OCI-LY3 (cell line): ENCODE measurements around the gene RPL6.
"Not testable (repeated sequence)": the region's sequence is repeated elsewhere in the genome, so short reads cannot be mapped to it uniquely, and the experiment has no call there.

Experiments used
- EZH2phosphoT487 ChIP-seq: fragments of 200-600 bp; shearing (Covaris generic); IDR thresholded peaks from 2 replicates; pipeline ENCODE4 v1.6.1; 2018; ENCODE audit warnings: antibody characterized with exemption, mixed run types, low read depth
- TF ChIP-seq, protein P1 (sequence below): fragments of 200-600, 300-600 bp; sonication (generic); IDR thresholded peaks from 2 replicates; pipeline ENCODE4 v1.5.1; 2014; ENCODE audit warnings: antibody characterized with exemption, low read length, low read depth

DNA sequence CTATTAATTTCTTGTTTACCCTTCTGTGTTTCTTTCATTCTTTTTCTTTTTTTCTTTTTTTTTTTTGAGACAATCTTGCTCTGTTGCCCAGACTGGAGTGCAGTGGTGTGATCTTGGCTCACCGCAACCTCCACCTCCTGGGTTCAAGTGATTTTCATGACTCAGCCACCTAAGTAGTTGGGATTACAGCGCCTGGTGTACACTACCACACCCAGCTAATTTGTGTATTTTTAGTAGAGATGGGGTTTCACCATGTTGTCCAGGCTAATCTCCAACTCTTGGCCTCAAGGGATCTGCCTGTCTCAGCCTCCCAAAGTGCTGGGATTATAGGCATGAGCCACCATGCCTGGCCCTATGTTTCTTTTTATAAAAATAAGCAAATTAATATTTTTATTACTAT, 38.8 kb upstream of the RPL6 start:
- TF ChIP-seq, protein P1, sequence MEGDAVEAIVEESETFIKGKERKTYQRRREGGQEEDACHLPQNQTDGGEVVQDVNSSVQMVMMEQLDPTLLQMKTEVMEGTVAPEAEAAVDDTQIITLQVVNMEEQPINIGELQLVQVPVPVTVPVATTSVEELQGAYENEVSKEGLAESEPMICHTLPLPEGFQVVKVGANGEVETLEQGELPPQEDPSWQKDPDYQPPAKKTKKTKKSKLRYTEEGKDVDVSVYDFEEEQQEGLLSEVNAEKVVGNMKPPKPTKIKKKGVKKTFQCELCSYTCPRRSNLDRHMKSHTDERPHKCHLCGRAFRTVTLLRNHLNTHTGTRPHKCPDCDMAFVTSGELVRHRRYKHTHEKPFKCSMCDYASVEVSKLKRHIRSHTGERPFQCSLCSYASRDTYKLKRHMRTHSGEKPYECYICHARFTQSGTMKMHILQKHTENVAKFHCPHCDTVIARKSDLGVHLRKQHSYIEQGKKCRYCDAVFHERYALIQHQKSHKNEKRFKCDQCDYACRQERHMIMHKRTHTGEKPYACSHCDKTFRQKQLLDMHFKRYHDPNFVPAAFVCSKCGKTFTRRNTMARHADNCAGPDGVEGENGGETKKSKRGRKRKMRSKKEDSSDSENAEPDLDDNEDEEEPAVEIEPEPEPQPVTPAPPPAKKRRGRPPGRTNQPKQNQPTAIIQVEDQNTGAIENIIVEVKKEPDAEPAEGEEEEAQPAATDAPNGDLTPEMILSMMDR = not testable (repeated sequence)
- not testable (repeated sequence) for TF ChIP-seq EZH2phosphoT487
